Central memory CD8-positive, alpha-beta T cell (primary cell): ENCODE results near the gene SUGCT.

Experiments used
- ATAC-seq: fragments of 150-1000 bp; cut with Tn5 transposase; replicated peaks from 2 replicates; pipeline ENCODE4 v1.10.0; 2022; ENCODE audit warnings: mild to moderate bottlenecking, moderate FRiP score, moderate number of reproducible peaks; ENCODE audit not compliant: poor library complexity, severe bottlenecking; ENCODE audit errors: extremely low read depth
- DNase-seq, 2 donors: peaks; one replicate each; pipeline ENCODE4 v3.0.0; 2021; ENCODE audit warnings: low spot score in 2 of 2
- H3K27ac Mint-ChIP-seq: one replicate; pipeline ENCODE4 v1.8.0; 2022; ENCODE audit warnings: low read depth, mild to moderate bottlenecking, moderate library complexity, mixed read lengths
- H3K27me3 Mint-ChIP-seq: one replicate; pipeline ENCODE4 v1.8.0; 2022; ENCODE audit warnings: mixed read lengths
- H3K36me3 Mint-ChIP-seq: one replicate; pipeline ENCODE4 v1.8.0; 2022; ENCODE audit warnings: mild to moderate bottlenecking, moderate library complexity, mixed read lengths; ENCODE audit not compliant: insufficient read depth
- H3K4me1 Mint-ChIP-seq: one replicate; pipeline ENCODE4 v1.8.0; 2022; ENCODE audit warnings: mixed read lengths
- H3K4me3 Mint-ChIP-seq: one replicate; pipeline ENCODE4 v1.8.0; 2022; ENCODE audit warnings: mild to moderate bottlenecking, moderate library complexity, mixed read lengths
- H3K9me3 Mint-ChIP-seq: one replicate; pipeline ENCODE4 v1.8.0; 2022; ENCODE audit warnings: mixed read lengths

The SUGCT gene

DNA sequence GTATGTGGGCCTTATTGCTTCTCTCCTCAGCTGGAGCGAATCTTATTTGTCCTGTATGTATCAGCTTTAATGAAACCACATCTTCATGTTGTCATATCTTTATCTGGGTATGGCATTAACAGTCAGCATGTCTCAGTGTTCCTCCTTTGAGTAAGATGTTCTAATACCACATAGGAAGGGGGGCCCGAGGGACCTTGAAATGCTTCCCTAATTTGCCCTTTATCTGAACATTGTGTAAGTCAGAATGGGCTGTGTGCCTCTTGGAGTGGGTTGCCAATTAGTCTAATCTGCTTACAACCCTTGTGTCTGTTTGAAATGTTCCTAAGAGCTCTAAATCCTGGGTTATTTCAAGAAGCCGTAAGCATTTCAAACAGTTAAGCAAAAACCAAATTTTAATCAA lies 623.8 kb downstream of the SUGCT start:
- no peaks in the 10 kb centered on the region for H3K27me3 Mint-ChIP-seq
- no peak for DNase-seq
- no peak for ATAC-seq
- H3K4me3 Mint-ChIP-seq, result no peak overlapping the region
- H3K4me1 Mint-ChIP-seq, result no peaks in the 10 kb centered on the region
- no peak overlapping the region for H3K27ac Mint-ChIP-seq
- no peaks in the 10 kb centered on the region for H3K9me3 Mint-ChIP-seq
- H3K36me3 Mint-ChIP-seq, result peaks cover 2% of the 10 kb centered on the region

DNA sequence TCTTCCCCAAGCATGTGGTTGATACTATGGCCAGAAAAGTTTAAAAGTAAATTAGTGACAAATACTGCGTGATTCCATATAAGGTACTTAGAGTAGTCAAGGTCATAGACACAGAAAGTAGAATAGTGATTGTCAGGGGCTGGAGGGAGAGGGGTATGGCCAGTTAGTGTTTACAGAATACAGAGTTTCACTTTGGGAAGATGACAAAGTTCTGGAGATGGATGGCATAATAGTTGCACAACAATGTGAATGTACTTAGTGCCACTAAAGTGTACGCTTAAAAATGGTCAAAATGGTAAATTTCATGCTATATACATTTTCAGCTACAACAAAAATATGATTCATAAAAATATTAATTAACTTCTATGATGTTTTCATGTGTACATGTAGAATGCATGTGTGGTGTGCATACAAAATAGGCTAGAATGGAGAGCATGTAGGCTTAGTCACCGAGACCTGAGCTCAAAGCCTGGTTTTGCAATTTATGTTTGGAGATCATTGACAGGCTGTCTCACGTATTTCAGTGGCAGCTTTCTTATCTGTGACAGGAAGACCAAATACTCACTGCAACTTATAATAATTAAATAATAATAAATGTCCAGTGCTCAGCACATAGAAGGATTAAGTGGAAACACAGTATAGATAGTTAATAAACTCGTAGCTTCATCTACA lies 625.6 kb downstream of the SUGCT start:
- no peaks in the 10 kb centered on the region for H3K27me3 Mint-ChIP-seq
- H3K4me3 Mint-ChIP-seq, result no peak overlapping the region
- DNase-seq, result no peak
- H3K27ac Mint-ChIP-seq, result no peak overlapping the region
- H3K9me3 Mint-ChIP-seq, result no peaks in the 10 kb centered on the region
- no peaks in the 10 kb centered on the region for H3K4me1 Mint-ChIP-seq
- H3K36me3 Mint-ChIP-seq, result peaks cover 2% of the 10 kb centered on the region
- ATAC-seq, result no peak

GRCh38 chr7:40760987-40761386 lies 626.2 kb downstream of the SUGCT start:
- ATAC-seq, result no peak
- DNase-seq, result no peak
- H3K4me3 Mint-ChIP-seq, result no peak overlapping the region
- no peaks in the 10 kb centered on the region for H3K27me3 Mint-ChIP-seq
- H3K9me3 Mint-ChIP-seq, result no peaks in the 10 kb centered on the region
- H3K4me1 Mint-ChIP-seq, result no peaks in the 10 kb centered on the region
- H3K36me3 Mint-ChIP-seq, result peaks cover 2% of the 10 kb centered on the region
- no peak overlapping the region for H3K27ac Mint-ChIP-seq

DNA sequence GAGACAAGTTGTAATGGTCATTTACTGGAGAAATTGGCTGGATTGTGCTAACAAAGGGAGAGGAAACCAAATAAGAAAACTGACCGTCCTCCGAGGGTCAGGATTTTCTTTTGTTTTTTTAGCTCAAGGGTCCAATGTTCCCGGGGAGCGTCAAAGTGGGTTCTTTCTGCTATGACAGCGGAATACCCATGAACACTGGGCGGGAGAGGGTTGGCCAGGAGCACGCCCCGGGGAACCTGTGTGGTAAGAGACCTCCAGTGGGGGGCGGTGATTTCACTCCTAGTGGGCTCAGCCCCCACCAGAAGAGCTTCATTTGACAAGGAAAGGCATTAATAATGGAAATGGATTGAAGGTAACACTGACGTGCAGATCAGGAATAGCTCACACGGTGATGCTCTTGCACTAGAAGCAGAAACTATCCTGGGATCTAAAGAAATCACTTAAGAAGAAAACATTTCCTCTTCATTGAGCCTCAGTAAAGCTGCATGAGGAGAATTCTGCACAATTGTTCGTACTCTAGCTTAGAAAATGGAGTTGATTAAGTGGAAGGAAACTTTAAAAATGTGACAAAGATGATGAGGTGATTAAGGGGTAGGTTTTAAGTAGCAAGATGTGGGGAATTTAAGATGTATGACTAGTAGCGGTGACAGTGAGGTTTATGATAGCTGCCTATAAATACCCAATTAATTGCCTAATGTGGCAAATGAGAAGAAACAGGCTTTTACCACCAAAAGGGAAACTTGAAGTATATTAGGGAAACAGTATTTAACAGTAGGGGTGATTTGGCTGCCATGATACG lies 627.2 kb downstream of the SUGCT start:
- H3K27ac Mint-ChIP-seq, result no peak overlapping the region
- ATAC-seq (no peak), DNase-seq (no peak)
- no peaks in the 10 kb centered on the region for H3K9me3 Mint-ChIP-seq
- H3K4me1 Mint-ChIP-seq, result no peaks in the 10 kb centered on the region
- no peaks in the 10 kb centered on the region for H3K27me3 Mint-ChIP-seq
- no peak overlapping the region for H3K4me3 Mint-ChIP-seq
- peaks cover 2% of the 10 kb centered on the region for H3K36me3 Mint-ChIP-seq

DNA sequence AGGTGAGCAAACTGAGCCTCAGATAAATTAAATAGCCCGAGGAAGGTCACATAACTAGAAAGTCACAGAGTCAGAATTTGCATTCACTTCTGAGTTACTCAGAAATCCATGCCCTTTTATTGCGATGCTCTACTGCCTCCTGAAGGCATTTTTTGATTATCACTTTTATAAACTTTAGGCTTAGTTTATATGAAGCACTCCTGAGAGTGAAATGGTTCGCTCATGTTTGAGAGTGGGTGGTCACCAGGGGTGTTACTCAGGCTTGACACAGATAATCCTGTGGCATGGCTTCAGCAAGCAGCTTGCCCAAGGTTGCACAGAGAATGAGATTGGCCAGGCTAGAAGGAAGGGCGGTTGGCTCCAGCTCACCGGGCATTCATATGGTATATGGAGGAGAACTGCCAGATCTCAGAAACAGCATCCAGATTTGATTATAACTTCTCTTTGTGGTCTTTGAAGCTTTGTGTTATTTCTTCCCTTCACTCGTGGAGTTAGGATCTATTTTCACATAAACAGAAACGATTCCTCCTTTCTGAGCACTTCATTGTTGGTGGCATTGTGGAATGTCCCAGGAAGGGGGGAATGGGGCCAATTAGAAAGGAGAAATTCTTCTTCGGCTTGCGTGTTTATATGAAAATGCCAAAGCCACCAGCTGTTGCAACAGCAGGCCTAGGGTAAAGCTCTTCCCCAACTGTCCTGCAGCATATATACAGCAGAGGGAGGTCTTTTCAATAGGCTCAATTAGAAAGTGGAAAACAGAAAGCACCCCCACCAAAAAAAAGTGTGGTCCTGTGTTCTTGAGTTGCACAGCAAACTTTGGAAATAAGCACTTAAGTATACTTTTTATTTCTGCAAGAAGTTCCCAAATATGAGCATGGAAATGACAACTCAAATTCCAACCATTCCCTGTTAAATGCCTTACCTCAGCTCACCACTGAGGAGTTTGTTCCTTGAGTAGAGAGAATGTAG lies 628.8 kb downstream of the SUGCT start:
- Mint-ChIP-seq H3K4me3 (no peak overlapping the region), H3K4me1 (no peaks in the 10 kb centered on the region), H3K27me3 (no peaks in the 10 kb centered on the region), H3K9me3 (peaks cover 5% of the 10 kb centered on the region), H3K36me3 (peaks cover 2% of the 10 kb centered on the region), H3K27ac (no peak overlapping the region)
- ATAC-seq (no peak), DNase-seq (no peak)

DNA sequence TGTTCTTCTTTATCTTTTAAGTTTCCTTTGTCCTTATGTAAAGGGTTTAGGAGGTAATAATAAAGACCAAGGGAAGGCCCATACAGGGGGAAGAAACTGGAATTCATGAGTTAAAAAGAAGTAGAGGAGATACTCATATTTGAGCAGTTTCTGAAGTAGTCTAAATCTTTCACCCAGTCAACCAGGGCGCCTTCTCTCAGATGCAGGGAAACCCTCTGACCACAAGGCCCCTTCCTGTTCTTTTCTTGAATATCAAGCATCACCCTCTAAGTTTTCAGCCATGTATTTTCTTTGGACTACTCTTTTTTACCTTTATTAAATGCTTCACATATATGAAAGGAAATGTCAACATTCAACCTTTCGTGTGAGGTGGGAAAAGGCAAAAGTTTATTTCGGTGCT lies 630.8 kb downstream of the SUGCT start:
- H3K9me3 Mint-ChIP-seq, result peaks cover 12% of the 10 kb centered on the region
- no peaks in the 10 kb centered on the region for H3K27me3 Mint-ChIP-seq
- DNase-seq (no peak), ATAC-seq (no peak)
- no peaks in the 10 kb centered on the region for H3K4me1 Mint-ChIP-seq
- H3K4me3 Mint-ChIP-seq, result no peak overlapping the region
- no peak overlapping the region for H3K27ac Mint-ChIP-seq
- peaks cover 2% of the 10 kb centered on the region for H3K36me3 Mint-ChIP-seq

DNA sequence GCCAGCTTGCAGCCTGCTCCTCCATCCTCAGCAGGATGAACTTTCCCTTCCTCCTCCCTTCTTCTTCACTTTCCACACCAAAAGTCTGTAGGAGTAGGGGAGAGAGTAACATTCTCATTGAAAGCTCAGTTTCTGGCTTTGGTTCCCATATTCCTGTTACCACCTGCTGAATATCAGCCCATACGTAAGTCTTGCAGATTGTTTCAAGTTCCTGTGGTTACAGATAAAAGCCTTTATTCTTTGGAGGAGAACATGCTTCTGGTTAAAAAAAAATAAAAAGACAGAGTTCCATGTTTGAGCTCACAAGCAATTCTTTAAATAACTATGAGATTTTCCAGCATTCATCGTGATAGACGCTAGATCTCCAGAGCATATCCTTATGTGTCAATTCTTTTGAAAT lies 637.3 kb downstream of the SUGCT start:
- no peaks in the 10 kb centered on the region for H3K4me1 Mint-ChIP-seq
- H3K27ac Mint-ChIP-seq, result no peak overlapping the region
- ATAC-seq (no peak), DNase-seq (no peak)
- no peak overlapping the region for H3K4me3 Mint-ChIP-seq
- peaks cover 28% of the 10 kb centered on the region for H3K9me3 Mint-ChIP-seq
- no peaks in the 10 kb centered on the region for H3K27me3 Mint-ChIP-seq
- no peaks in the 10 kb centered on the region for H3K36me3 Mint-ChIP-seq

GRCh38 chr7:40773656-40774055 lies 638.9 kb downstream of the SUGCT start:
- Mint-ChIP-seq H3K36me3 (peaks cover 2% of the 10 kb centered on the region), H3K27ac (no peak overlapping the region), H3K4me3 (no peak overlapping the region), H3K4me1 (no peaks in the 10 kb centered on the region), H3K27me3 (no peaks in the 10 kb centered on the region), H3K9me3 (peaks cover 28% of the 10 kb centered on the region)
- DNase-seq (no peak), ATAC-seq (no peak)

DNA sequence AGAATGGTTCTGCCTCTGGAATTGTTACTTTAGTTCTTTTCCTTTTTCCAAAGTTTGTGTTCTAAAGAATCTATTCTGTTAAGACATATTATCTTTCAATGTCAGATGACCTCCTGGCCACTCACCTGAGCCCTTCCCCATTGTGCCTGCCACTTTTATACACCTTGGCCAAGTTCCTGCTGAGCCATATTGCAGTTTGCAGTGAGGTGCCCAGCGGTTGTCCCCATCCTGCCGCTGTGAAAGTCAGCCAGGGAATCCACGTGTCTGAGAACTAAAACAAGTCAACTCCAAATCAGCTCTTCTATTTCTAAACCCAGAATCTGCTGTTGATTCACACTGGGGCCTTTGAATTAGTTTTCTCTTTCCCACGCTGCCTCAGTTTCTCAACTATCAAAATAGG lies 641.1 kb downstream of the SUGCT start:
- ATAC-seq (no peak), DNase-seq (no peak)
- Mint-ChIP-seq H3K36me3 (peaks cover 2% of the 10 kb centered on the region), H3K9me3 (peaks cover 21% of the 10 kb centered on the region), H3K27ac (no peak overlapping the region), H3K27me3 (no peaks in the 10 kb centered on the region), H3K4me1 (no peaks in the 10 kb centered on the region), H3K4me3 (no peak overlapping the region)

DNA sequence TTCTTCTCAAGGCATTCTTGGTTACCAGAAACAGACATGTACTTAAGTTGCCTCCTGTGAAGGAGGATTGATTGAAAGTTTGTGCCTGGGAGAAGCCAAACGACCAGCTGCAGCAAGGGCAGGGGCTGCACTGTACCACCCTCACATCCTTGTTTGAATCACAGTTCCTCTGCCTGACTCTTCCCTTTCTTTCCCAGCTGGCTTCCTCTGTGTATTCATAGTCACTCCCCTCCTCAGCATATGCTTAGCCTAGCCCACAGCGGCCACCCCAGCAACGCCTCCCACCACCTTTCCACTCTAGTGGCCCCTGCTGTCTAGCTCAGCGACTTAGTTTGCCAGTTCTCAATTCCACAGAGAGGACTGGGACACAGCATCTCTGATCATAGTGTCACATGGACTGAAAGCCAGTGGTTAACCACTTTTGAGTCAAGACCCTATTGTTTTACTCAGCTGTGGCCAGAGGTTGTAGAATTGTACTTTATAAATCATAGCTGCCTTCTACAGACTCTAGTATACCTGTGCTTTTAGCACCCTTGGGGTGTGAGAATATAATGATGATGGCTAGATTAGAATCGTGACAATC lies 643.0 kb downstream of the SUGCT start:
- no peak for ATAC-seq
- H3K36me3 Mint-ChIP-seq, result peaks cover 2% of the 10 kb centered on the region

GRCh38 chr7:40780460-40780859 lies 645.7 kb downstream of the SUGCT start:
- H3K36me3 Mint-ChIP-seq, result peaks cover 2% of the 10 kb centered on the region
- H3K4me1 Mint-ChIP-seq, result no peaks in the 10 kb centered on the region
- no peaks in the 10 kb centered on the region for H3K27me3 Mint-ChIP-seq
- ATAC-seq (no peak), DNase-seq (no peak)
- H3K9me3 Mint-ChIP-seq, result peaks cover 10% of the 10 kb centered on the region
- no peak overlapping the region for H3K4me3 Mint-ChIP-seq
- no peak overlapping the region for H3K27ac Mint-ChIP-seq

More for the DNA sequence above, 643.0 kb downstream of the SUGCT start:
- Mint-ChIP-seq H3K9me3 (peaks cover 21% of the 10 kb centered on the region), H3K4me1 (no peaks in the 10 kb centered on the region), H3K4me3 (no peak overlapping the region), H3K27ac (no peak overlapping the region), H3K27me3 (no peaks in the 10 kb centered on the region)
- DNase-seq, result no peak

- H3K36me3 Mint-ChIP-seq, result peaks cover 2% of the 10 kb centered on the region
- H3K4me3 Mint-ChIP-seq, result no peak overlapping the region
- no peak for DNase-seq
- no peak for ATAC-seq
- H3K9me3 Mint-ChIP-seq, result peaks cover 3% of the 10 kb centered on the region
- H3K27me3 Mint-ChIP-seq, result no peaks in the 10 kb centered on the region
- no peak overlapping the region for H3K27ac Mint-ChIP-seq
- H3K4me1 Mint-ChIP-seq, result no peaks in the 10 kb centered on the region
Observed at GRCh38 chr7:40782836-40783235, 648.0 kb downstream of the SUGCT start.
